Stimulated activated CD8-positive, alpha-beta memory T cell treated with anti-CD3 and anti-CD28 coated beads, Interleukin-4, amount 100 ng/mL, for 4 hours (primary cell): ENCODE data around the gene ULK3.

Experiments
- DNase-seq, 2 donors: peaks; one replicate each; pipeline ENCODE4 v3.0.0-alpha.2; 2020; ENCODE audit warnings: low read depth in 2 of 2, low spot score in 1 of 2

Gene ULK3

GRCh38 chr15:74840851-74841775, 1.8 kb downstream of the ULK3 start:
- DNase-seq = no peak

GRCh38 chr15:74839526-74840395, 3.2 kb downstream of the ULK3 start:
- no peak for DNase-seq

GRCh38 chr15:74838746-74839525, 4.0 kb downstream of the ULK3 start:
- no peak for DNase-seq

- DNase-seq = no peak
These were observed 4.8 kb downstream of the ULK3 start for GRCh38 chr15:74838137-74838516.

- no peak for DNase-seq
These were observed 5.3 kb downstream of the ULK3 start for GRCh38 chr15:74837482-74838136.

GRCh38 chr15:74836846-74837245, 6.1 kb downstream of the ULK3 start:
- no peak for DNase-seq

GRCh38 chr15:74835312-74835823, 7.6 kb downstream of the ULK3 start:
- DNase-seq = no peak

GRCh38 chr15:74833376-74834107, 9.4 kb downstream of the ULK3 start:
- DNase-seq = no peak

GRCh38 chr15:74832826-74833225, 10.1 kb downstream of the ULK3 start:
- no peak for DNase-seq

GRCh38 chr15:74831813-74832495, 11.0 kb downstream of the ULK3 start:
- no peak for DNase-seq

GRCh38 chr15:74830868-74831267, 12.1 kb downstream of the ULK3 start:
- no peak for DNase-seq

- DNase-seq = no peak
These were observed 13.0 kb downstream of the ULK3 start for GRCh38 chr15:74829991-74830390.

- DNase-seq = no peak
These were observed 13.5 kb downstream of the ULK3 start for GRCh38 chr15:74829486-74829885.

- DNase-seq = no peak
These were observed 14.1 kb downstream of the ULK3 start for GRCh38 chr15:74828835-74829234.

GRCh38 chr15:74827614-74828013, 15.3 kb downstream of the ULK3 start:
- no peak for DNase-seq

GRCh38 chr15:74826921-74827320, 16.0 kb downstream of the ULK3 start:
- DNase-seq = no peak

GRCh38 chr15:74826364-74826819, 16.6 kb downstream of the ULK3 start, which contains the start of gene CPLX3:
Gene CPLX3, plus strand, starts transcription at chr15:74826627. Its CDS starts 77 bp downstream, at chr15:74826704.
- DNase-seq = no peak

- DNase-seq = no peak
These were observed 17.1 kb downstream of the ULK3 start for GRCh38 chr15:74825866-74826265.

GRCh38 chr15:74824976-74825375, 18.0 kb downstream of the ULK3 start:
- DNase-seq = no peak
